ENCODE data around the gene IRS2.

The IRS2 gene

DNA sequence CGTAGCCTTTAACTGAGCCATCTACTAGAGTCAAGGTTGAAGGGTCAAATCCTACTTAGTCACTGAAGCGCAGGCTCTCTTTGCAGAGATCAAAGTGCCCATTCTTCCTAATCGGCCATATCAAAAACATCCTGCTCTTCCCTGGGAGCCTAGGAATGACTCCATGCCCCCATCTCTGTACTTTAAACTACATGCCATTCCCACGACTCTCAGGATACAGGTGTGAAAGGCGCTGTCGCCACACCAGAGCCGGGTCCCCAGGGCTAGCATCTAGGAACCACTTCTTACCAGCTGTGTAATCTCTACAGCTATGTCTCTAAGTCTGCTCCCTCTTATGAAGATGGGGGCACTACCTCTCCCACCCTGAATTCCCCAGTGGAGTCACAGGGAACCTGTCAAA lies 22.3 kb downstream of the IRS2 start:
- in situ Hi-C loops (cut with MboI; ENCODE audit: low pct_unique_long_range_greater_than_20kb, low sequenced_read_pairs) = no loop called here

DNA sequence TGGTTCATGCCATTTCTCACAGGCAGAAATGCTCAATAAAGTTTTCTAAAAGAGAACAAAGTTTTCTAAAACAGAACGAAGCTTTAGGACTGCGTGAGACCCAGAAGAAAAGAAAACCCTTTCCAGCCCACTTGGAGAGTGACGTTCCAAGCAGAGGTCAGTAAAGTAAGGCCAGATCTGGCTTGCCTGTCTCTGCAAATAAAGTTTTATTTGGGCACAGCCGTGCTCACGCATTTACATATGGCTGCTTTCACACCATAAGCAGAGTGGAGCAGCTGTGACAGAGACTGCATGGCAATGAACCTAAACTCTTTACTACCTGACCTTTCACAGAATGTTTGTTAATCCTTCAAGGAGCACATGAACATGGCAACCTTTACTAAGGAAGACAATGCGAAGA lies 23.6 kb downstream of the IRS2 start:
- no peak for DNase-seq
- in situ Hi-C loops (cut with MboI; ENCODE audit: low pct_unique_long_range_greater_than_20kb, low sequenced_read_pairs) = no loop called here

More for the DNA sequence above, 22.3 kb downstream of the IRS2 start:
- DNase-seq = no peak

DNA sequence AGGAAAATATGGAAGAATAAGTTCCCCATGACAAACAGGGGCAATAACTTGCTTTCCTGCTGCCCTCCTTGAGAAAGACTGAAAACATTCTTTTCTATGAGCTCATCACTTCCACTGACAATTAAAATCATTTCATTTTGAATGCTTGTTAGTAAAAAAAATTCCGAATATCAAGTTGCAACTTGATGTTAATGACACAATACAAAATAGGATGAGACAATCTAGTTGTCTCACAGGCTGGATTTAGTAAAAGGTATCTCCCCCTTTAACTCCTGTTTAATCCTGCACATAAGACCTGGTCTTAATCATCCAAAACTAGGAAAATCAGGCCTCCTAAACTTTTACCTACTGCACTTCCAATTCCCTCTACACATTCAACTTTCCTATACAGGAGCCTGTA lies 24.7 kb downstream of the IRS2 start:
- in situ Hi-C loops (cut with MboI; ENCODE audit: low pct_unique_long_range_greater_than_20kb, low sequenced_read_pairs) = no loop called here
- no peak for DNase-seq

DNA sequence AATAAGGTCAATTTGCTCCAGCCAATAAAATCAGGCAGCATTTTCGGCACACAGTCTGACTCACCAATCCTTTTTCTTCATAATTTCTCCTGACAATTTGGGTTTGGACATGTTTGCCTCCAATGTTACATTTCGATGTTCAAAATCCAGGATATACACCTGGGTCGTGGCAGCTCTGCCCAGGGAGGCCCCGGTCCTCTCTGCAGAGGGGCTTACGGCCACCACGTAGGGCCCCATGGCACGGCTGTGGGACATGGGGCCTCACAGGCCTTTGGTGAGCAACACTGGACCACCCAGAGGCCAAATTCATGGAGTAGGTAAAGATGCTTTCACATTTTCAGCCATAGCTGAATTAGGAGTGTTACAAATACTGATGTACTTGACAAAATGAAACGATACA lies 25.4 kb downstream of the IRS2 start:
- in situ Hi-C loops (cut with MboI; ENCODE audit: low pct_unique_long_range_greater_than_20kb, low sequenced_read_pairs) = no loop called here
- no peak for DNase-seq

DNA sequence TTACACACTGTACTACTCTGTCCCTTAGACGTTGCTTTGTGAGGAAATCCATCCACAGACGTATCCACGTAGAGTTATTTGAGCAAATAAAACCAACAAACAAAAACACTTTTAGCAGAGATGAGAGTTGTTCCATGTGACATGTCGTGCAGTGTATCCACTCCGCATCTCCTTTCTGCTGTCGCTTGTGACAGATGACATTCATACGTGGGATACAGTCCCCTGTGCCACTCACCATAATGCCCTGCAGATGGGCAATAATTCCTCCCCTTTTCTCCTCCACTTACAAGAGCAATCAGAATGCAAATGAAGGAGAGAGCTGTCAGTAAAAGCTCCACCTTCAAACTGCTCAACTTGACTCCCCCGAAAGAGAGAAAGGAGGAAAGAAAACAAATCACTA lies 26.0 kb downstream of the IRS2 start:
- no peak for DNase-seq
- in situ Hi-C loops (cut with MboI; ENCODE audit: low pct_unique_long_range_greater_than_20kb, low sequenced_read_pairs) = no loop called here

DNA sequence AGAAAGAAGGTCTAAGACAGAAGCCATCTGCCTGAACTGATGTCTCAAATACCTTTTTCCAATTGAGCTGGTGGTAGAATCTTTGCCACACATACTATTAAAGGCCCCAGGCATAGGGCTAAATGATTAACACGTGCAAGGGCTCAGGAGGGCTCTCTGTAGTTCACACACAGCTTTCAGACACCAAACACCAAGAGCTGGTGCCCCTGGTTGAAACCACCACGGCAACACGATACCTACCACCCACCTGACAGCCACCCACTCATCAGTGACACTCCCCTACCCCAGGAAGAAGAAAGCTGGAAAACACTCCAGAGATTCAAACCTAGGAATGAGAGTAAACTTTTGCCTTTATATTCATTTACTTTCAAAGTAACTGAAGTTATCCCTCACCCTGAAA lies 26.8 kb downstream of the IRS2 start:
- DNase-seq = no peak
- in situ Hi-C loops (cut with MboI; ENCODE audit: low pct_unique_long_range_greater_than_20kb, low sequenced_read_pairs) = no loop called here

DNA sequence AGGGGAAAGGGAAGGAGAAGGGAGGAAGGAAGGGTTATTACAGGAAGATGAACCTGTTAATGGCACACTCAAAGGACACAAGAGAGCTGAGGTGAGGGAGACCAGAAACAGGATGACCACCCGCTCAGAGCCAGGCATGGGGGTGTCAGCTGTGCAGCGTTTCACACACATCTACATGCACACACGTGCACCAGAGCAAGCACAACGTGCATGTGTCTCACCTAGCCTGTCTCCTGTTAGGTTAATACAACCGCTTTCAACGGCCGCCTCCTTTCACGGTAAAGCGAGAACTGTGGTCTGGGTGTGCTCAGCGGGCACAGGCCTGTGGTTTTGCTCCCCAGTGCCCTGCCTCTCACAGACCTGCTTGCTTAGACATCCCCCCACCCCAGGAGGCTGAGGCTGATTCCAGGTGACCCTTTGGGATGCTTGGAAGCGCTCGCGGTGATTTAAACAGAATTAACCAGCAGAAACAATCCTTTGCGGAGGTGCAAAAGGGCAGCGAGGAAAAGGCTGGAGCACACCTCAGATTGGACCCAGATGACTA lies 27.4 kb downstream of the IRS2 start:
- no peak for DNase-seq
- in situ Hi-C loops (cut with MboI; ENCODE audit: low pct_unique_long_range_greater_than_20kb, low sequenced_read_pairs) = no loop called here

DNA sequence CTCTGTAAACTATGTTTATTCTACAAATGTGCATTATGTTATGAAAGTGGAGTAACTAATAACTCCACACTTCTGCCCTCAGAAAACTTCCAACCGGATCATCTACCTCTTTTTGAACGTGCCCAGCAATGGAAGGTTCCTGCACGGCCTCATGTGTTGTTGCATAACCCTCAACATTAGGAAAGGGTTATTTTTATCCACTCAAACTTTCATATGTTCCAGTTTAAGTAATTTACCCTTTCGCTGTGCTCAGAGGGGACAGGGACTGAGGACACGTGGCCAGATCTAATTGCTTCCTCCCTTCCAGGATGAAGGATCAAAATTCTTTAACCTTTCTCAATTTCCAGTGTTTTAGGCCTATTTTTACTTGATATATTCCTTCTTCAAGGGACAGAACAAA lies 29.6 kb downstream of the IRS2 start:
- in situ Hi-C loops (cut with MboI; ENCODE audit: low pct_unique_long_range_greater_than_20kb, low sequenced_read_pairs) = no loop called here
- no peak for DNase-seq

DNA sequence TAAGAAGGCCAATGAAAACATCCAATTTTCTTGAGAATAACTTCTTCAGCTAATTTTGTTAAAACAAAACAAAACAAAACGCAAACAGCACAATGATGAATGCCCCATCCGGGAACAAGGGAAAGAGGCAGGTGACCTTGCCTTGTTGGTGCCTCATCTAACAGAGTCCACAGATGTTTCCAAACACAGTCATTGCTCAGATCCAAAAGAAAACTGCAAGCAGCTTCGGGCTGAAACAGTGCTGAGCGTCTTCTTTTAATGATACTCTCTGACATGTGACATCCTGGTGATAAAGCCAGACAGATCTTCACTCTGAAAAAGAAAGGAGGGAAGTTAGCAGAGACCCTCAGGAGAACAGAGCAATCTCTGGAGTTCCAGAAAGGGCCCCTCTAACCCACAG lies 30.4 kb downstream of the IRS2 start:
- in situ Hi-C loops (cut with MboI; ENCODE audit: low pct_unique_long_range_greater_than_20kb, low sequenced_read_pairs) = no loop called here
- DNase-seq = no peak

DNA sequence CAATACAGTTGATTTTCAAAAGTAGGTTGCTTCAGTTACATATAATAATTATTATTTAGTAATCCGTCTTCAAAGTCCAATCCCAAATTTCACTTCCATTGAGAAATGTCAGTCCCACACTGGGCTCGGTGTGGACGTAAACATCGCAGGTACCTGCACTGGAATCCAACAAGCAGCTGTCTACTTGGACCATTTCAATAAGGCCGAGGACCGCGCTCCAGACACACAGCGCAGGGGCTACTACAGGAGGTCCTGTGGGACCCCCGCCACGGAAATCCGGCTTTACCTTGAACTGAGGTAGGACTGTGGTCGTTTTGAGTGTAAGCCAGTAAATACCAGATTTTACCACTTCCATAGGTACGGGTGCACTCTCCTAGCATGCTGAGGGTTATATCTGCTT lies 30.8 kb downstream of the IRS2 start:
- DNase-seq = no peak
- in situ Hi-C loops (cut with MboI; ENCODE audit: low pct_unique_long_range_greater_than_20kb, low sequenced_read_pairs) = no loop called here

DNA sequence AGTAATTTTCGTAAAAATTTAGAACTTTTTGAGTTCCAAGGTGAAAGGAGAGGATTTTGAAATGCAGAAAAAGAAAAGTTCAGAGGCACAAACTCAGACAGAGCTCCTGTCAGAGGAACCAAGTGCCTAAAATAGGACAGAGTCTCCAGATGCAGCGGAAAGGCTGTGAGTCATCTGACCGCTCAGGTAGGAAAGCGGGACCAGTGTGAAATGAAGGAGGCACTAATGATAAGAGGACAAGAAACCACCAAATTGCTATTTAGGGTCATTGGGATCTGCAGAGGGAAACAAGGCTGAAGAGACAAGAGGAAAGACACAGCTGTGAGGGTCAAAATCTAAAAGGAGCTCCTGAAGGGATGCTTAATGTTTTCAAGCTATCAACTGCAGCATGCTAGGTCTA lies 34.9 kb downstream of the IRS2 start:
- peak; percentile 57 for DNase-seq

DNA sequence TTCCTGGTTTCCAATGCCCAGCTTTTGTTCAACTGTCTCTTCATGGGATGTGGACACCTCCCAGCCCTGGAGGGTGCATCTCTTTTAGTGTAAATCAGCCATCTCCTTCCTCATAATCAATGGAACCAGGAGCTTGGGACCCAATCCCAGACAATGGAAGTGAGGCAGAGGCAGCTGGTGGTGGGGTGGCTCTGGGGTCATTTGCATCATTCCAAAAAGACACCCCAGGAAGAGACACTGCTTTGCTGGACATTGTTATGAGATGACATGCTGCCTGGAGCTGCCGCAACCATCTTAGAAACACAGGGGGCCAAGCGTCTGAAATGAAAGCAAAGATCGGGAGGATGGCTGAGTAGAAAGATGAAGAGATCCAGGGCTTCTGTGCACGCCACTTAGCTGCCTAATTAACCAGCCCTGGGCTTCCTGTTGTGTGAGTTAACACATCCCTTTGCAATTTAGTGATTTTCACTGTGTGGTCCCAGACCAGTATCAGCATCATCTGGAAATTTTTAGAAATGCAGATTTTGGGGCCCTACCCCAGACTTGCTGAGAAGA lies 36.1 kb downstream of the IRS2 start:
- in situ Hi-C loops (cut with MboI; ENCODE audit: low pct_unique_long_range_greater_than_20kb, low sequenced_read_pairs) = no loop called here

More for the DNA sequence above, 34.9 kb downstream of the IRS2 start:
- in situ Hi-C loops (cut with MboI; ENCODE audit: low pct_unique_long_range_greater_than_20kb, low sequenced_read_pairs) = no loop called here

DNA sequence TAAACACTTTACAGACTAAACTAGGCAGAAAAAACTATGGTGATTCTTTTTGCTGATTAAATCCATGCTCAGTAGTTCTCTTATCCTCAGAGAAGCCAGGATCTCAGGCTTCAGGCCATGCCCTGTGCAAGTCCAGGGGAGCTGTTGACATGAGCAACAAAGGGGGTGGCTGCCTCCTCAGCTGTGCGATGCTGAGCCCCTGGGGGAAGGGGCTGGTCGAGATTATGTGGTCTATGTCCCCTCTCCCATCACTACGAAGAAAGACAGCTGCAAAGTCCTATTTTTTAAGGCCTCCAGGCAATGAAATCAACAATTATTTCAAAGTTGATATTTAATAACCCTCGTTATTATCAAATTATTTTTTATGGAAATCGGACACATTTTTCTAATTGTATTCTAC lies 37.0 kb downstream of the IRS2 start:
- in situ Hi-C loops (cut with MboI; ENCODE audit: low pct_unique_long_range_greater_than_20kb, low sequenced_read_pairs) = no loop called here
- no peak for DNase-seq

More for the DNA sequence above, 36.1 kb downstream of the IRS2 start:
- no peak for DNase-seq

DNA sequence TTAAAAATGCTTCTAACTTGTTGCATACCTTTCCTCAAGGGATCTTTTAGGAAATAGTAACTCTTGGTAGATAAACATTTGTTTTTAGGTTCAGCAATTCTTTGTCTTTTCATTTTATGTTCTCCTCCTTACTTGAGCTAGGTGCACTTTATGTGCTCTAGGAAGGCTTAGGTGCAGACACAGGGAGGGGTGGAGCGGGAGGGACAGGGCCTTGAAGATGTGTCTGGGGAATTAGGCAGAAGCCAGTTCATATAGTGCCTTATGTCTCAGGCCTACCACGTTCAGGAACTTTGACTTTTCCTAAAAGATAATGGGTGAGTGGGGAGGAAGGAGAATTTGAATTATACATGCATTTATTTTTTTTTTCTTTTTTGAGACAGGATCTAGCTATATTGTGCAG lies 37.7 kb downstream of the IRS2 start:
- in situ Hi-C loops (cut with MboI; ENCODE audit: low pct_unique_long_range_greater_than_20kb, low sequenced_read_pairs) = no loop called here
- DNase-seq = no peak

DNA sequence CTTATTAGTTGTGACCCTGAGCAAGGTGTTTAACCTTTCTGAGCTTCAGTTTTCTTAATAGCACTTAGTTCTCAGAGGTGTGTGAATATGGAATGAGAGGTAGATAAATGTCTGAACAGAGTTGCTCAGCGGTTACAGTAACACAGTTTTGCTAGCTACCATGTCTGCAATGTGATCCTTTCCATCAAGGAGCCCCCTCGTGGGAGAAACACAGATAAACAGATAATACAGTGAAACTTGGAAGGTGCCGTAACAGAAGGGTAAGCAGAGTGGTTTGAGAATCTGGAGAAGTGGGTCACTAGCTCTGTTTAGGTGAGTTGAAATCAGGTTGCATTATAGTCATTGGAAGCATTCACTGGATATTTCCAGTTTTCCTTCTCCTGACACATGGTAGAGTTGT lies 38.9 kb downstream of the IRS2 start:
- peak; percentile 21 for DNase-seq
- in situ Hi-C loops (cut with MboI; ENCODE audit: low pct_unique_long_range_greater_than_20kb, low sequenced_read_pairs) = no loop called here

DNA sequence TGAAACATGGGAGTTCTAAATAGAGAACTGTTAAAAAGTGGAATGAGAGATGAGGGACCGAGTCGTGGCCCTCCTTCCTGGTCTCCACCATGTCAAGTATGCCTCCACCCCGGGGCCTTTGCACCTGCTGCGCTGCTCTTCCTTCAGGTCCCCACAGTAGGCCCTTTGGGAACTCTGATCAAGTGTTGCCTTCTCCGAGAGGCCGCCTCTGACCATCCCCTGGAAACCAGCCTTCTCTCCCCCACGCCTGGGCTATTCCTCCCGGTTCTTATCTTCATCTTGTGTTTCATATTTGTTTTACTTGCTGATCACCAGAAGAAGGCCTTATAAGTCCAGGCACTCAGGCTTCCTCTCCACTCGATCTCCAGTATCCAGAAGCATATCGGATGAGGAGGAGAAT lies 40.0 kb downstream of the IRS2 start:
- no peak for DNase-seq
- in situ Hi-C loops (cut with MboI; ENCODE audit: low pct_unique_long_range_greater_than_20kb, low sequenced_read_pairs) = no loop called here

DNA sequence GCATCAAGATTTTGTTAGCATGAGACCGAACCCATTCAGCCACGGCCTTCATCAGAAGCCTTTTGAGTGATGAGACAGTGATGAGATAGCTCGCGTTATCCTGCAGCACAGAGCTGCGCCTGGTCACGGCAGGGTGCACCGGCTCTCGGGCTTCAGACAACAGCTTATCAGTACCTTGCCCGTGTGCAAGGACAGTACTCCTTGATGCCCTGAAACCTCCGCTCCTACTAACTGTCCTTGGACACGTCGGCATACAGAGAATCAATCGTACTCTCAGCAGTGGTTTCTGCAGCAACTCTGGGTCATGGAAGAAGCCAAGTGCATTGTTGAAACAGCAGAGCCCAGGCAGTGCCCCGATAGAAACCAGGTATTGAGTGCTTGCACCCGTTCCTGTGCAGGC lies 40.7 kb downstream of the IRS2 start:
- in situ Hi-C loops (cut with MboI; ENCODE audit: low pct_unique_long_range_greater_than_20kb, low sequenced_read_pairs) = no loop called here
- no peak for DNase-seq

DNA sequence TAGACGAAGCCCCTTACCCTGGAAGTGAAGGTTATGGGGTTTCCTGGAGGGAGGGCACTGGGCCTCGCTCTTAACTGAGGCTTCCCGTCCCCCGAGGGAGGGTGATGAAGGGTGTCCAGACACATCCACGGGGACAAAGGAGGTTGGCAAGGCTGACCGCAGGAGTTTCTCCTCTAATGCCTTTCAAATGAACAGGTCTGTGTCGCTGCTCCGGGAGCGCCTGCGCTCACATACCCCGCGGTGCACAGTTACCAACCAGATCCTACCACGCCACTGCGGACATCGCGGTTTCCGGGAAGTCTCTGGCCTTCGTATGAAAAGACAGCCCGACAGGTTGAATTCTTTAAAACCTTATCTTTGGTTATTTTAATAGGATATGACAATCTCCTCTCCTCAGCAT lies 41.3 kb downstream of the IRS2 start:
- in situ Hi-C loops (cut with MboI; ENCODE audit: low pct_unique_long_range_greater_than_20kb, low sequenced_read_pairs) = no loop called here

DNA sequence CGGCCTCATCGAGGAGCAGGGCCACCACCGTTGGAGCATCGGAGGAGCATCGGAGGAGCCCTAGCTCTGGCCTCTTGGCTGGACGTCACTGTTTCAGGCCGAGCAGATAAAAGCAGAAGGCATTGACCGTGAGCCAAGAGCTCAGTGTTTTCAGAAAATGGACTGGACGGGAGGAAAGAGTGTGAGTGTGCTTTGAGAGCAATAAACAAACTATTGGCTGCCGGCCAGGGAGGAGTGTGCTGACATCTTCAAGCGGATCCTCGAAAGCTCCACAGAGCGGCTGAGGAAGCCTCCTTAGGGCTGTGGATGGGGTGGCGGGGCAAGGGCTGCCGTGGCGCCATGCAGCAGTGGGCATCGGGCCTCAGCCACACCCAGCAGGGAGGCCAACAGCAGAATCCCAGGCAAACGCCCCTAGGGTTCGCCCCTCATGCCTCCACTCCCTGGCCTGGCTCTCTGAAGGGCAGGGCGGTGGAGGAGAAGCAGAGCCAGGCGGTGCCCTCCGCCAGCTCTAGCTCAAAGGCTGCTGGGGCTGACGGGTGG lies 41.8 kb downstream of the IRS2 start:
- DNase-seq = no peak
- in situ Hi-C loops (cut with MboI; ENCODE audit: low pct_unique_long_range_greater_than_20kb, low sequenced_read_pairs) = no loop called here

More for the DNA sequence above, 41.3 kb downstream of the IRS2 start:
- DNase-seq = no peak

DNA sequence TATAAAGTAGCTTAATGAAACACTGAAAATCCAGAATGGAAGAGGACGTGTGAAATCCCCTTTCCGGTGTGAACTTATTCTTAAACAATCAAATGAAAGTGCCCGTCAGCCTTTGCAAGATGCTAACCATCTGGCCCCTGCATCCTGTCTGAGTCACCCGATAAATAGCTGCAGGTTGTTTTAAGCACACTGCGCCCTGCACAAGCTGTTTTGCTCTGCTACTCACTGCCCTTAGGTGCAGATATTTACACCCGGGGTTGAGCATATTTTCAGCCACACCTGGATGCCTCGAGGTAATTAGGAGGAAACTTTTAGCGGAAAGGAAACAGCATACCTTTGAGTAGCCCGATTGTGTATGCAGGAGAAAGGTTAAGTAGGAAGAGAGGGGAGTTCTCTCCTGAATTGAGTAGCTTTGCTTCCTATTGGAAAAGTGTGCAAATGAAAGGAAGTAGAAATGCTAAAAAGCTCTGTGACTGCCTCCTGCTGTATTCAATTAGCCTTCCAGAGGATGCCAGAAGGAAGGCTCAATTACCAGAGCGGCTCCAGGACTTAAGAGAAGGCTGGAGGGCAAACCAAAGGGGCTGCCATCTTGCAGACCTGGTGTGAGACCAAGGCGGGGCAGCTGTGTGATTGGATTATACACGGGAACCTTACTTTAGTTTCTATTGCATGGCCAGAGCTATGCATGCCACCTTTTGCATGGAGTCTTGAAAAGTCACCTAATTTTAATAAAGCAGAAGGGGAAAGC lies 42.5 kb downstream of the IRS2 start:
- in situ Hi-C loops (cut with MboI; ENCODE audit: low pct_unique_long_range_greater_than_20kb, low sequenced_read_pairs) = no loop called here
- DNase-seq = peak; percentile 63

DNA sequence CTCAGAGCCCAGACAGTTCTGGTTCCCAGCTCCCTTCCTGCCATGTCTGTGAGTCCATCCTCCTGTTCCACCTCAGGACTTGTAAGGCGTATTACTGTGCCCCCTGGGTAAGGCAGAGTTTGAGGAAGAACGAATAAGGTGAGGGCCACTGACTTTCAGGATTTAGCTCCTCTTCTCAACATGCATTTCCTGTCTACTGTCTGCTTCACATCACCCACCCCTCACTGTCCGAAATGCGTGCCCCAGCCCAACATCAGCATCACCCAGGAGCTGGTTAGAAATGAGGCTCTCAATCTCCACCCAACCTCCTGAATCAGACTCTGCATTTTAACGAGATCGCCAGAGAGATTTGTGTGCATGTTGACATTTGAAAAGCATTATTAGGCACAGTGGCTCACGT lies 44.4 kb downstream of the IRS2 start:
- in situ Hi-C loops (cut with MboI; ENCODE audit: low pct_unique_long_range_greater_than_20kb, low sequenced_read_pairs) = no loop called here

More for the DNA sequence above, 44.4 kb downstream of the IRS2 start:
- no peak for DNase-seq
